DMS153 (cell line): ENCODE measurements around the gene SLC27A5.
"Not testable (repeated sequence)": the region's sequence is repeated elsewhere in the genome, so short reads cannot be mapped to it uniquely, and the experiment has no call there.

Experiments
- DNase-seq: peaks from one replicate; lab custom pipeline; 2025; lab: John Stamatoyannopoulos, UW

SLC27A5 gene

DNA sequence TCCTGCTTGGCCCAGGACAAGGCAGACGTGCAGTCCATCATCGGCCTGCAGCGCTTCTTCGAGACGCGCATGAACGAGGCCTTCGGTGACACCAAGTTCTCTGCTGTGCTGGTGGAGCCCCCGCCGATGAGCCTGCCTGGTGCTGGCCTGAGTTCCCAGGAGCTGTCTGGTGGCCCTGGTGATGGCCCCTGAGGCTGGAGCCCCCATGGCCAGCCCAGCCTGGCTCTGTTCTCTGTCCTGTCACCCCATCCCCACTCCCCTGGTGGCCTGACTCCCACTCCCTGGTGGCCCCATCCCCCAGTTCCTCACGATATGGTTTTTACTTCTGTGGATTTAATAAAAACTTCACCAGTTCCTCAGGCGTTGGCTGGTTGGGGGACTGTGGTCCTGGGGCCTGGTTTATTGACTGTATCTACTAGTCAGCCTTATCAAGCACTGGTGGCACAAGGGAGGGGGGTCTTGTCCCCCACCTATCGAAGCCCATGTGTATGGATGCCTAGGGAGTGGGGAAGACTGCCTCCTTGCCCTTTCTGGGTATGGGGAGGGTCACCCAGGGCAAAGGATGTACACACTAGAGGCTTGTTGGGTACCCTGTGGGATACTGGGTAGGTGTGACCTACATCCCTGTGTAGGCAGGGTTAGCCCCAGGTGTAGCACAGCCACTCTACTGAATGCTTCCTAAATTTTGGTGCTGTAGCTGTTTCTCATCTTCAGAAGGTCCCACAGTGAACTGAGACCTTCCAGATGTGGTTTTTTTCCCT lies 38.8 kb upstream of the SLC27A5 start:
- DNase-seq, result no peak

- DNase-seq, result no peak
Observed at GRCh38 chr19:58549664-58550361, 38.0 kb upstream of the SLC27A5 start.

GRCh38 chr19:58548859-58549663 lies 37.3 kb upstream of the SLC27A5 start:
- DNase-seq, result no peak

GRCh38 chr19:58547323-58548312 lies 35.8 kb upstream of the SLC27A5 start:
- DNase-seq, result no peak

GRCh38 chr19:58546019-58546530 lies 34.3 kb upstream of the SLC27A5 start:
- DNase-seq, result no peak

- no peak for DNase-seq
Observed at GRCh38 chr19:58545286-58546018, 33.7 kb upstream of the SLC27A5 start.

DNA sequence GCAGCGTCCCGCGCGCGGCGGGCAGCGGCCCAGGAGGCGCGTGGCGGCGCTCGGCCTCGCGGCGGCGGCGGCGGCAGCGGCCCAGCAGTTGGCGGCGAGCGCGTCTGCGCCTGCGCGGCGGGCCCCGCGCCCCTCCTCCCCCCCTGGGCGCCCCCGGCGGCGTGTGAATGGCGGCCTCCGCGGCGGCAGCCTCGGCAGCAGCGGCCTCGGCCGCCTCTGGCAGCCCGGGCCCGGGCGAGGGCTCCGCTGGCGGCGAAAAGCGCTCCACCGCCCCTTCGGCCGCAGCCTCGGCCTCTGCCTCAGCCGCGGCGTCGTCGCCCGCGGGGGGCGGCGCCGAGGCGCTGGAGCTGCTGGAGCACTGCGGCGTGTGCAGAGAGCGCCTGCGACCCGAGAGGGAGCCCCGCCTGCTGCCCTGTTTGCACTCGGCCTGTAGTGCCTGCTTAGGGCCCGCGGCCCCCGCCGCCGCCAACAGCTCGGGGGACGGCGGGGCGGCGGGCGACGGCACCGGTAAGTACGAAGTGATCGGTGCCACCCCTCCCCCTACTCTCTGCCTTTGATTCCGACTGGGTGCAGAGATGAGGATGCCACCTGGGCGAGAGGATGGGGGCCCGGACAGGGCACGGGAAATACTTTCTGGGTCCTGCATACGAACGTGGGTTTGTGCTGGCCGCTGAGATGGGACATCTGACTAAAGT lies 32.9 kb upstream of the SLC27A5 start:
- DNase-seq, result no peak

DNA sequence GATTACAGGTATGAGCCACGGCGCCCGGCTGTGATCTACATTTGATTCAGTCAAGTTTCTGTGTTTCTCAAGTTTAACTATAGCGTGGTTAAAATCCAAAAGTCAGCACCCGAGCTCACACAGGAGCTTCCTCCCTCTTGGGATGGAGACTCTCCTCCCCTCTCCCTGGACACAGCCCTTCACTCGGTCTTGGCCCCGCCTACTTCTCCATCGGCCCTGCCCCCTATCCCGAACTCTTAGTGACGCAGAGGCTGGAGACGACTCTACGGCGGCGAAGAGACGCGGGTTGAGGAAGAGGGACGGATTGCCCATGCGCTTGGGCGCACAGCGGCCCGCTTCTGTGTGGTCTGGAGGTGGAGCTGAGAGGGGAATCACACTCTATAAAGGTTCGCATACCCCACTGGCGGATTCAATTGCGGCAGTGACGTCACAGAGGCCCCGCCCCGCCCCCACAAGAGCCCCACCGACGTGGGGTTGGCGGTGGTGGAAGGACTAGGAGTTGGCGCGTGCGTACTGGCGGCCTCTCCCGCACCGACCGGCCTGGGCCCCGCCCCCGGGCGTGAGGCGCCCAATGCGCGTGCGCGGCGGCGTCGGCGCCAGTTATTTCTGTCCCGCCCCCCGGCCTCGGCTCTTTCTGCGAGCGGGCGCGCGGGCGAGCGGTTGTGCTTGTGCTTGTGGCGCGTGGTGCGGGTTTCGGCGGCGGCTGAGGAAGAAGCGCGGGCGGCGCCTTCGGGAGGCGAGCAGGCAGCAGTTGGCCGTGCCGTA lies 32.2 kb upstream of the SLC27A5 start, which contains the start of gene TRIM28:
Gene TRIM28, plus strand, starts transcription at position 239 of the 765 bp plus-strand sequence. CDS start 694 bp downstream, outside the sequence.
- DNase-seq, result no peak

GRCh38 chr19:58542641-58543372 lies 31.0 kb upstream of the SLC27A5 start:
- DNase-seq, result not testable (repeated sequence)

GRCh38 chr19:58539169-58539559 lies 27.4 kb upstream of the SLC27A5 start:
- not testable (repeated sequence) for DNase-seq

GRCh38 chr19:58538257-58539168 lies 26.7 kb upstream of the SLC27A5 start:
- DNase-seq, result no peak

DNA sequence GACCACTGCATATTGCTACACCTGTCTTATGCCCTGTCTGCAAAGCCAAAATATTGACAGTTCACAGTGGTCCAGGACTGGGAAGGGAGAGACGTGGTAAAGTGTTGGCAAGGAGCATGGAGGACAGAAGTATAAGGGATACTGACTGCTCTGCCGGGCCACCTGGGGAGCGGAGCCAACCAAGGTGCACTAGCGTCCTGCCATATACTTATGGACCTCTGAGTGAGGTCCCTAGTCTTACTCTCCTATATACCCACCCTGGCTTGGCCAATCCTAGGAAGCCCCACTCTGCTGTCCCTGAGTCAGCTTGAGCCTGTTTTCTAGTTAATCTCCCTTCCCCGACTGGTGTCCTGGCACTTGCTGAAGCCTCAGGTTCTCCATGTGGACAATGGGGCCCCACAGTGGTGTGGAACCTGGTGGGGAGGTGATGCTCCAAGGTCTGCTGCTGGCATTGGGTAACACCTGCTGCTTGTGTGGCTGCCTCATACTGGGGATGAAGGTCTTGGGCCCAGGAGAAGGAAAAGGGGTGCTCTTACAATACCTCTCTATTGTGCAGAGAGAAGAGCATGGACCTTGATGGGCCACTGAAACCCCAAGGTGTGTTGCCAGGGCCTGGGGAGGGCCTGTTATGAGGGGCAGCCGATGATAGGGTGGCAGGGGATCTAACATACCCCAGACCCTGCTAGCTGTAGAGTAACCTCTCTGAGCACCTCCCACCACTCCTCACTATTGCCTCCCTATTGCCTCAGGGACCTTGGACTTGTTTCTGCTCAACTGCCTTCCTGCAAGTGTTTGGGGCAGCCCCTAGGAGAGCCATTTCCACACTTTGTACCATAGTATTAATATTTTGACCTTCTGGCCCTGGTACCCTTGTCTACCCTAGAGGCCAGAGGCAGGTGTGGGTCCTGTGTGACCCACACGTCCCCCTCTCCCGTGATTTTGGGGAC lies 25.3 kb upstream of the SLC27A5 start:
- no peak for DNase-seq

DNA sequence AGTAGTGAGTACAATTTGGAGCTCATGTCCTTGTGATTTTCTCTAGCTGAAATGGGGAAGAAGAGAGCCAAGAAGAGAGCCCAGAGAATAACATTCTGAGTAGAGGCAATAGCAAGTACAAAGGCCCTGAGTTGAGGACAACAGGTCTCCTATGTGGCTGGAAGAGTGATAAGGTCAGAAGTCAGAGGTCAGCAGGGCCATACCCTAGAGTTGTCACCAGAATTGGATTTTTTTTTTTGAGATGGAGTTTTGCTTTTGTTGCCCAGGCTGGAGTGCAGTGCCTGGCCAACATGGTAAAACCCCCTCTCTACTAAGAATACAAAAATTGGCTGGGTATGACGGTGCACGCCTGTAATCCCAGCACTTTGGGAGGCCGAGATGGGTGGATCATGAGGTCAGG lies 24.1 kb upstream of the SLC27A5 start:
- no peak for DNase-seq

GRCh38 chr19:58531034-58531840 lies 19.4 kb upstream of the SLC27A5 start:
- no peak for DNase-seq

DNA sequence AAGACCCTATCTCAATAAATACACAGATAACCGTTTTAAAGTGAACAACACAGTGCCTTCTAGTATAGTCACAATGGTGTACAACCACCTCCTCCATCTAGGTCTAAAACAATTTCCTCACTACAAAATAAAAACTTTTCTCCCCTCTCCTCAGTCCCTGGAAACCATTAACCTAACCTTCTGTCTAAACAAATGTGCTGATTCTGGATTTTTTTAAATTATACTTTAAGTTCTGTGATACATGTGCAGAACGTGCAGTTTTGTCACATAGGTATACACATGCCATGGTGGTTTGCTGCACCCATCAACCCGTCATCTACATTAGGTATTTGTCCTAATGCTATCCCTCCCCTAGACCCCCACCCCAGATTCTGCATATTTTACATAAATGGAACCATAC lies 17.6 kb upstream of the SLC27A5 start:
- no peak for DNase-seq
